Stimulated activated naive CD8-positive, alpha-beta T cell treated with anti-CD3 and anti-CD28 coated beads, Interleukin-15, Interleukin-2, amounts not matched to agents 100 U/mL and 50 U/mL, for 24 hours (primary cell): ENCODE data around the gene TNFRSF1A.
"Not testable (repeated sequence)": the region's sequence is repeated elsewhere in the genome, so short reads cannot be mapped to it uniquely, and the experiment has no call there.

Source experiments
- ATAC-seq: fragments of 150-1000 bp; cut with Tn5 transposase; one replicate; pipeline ENCODE4 v1.10.0; 2021
- DNase-seq: peaks from one replicate; pipeline ENCODE4 v3.0.0; 2021

TNFRSF1A gene

GRCh38 chr12:6302621-6303020, 39.3 kb downstream of the TNFRSF1A start:
- ATAC-seq, result no peak

GRCh38 chr12:6301721-6302120, 40.2 kb downstream of the TNFRSF1A start:
- DNase-seq, result no peak
- ATAC-seq, result no peak

More at GRCh38 chr12:6302621-6303020, 39.3 kb downstream of the TNFRSF1A start:
- DNase-seq, result no peak

GRCh38 chr12:6297170-6297569, 44.7 kb downstream of the TNFRSF1A start:
- no peak for DNase-seq
- no peak for ATAC-seq

- no peak for DNase-seq
- ATAC-seq, result no peak
Observed at GRCh38 chr12:6295094-6295811, 46.6 kb downstream of the TNFRSF1A start.

GRCh38 chr12:6294156-6295093, 47.5 kb downstream of the TNFRSF1A start:
- ATAC-seq (no peak), DNase-seq (no peak)

GRCh38 chr12:6292606-6293005, 49.3 kb downstream of the TNFRSF1A start:
- ATAC-seq, result no peak
- DNase-seq, result no peak

GRCh38 chr12:6289906-6290305, 52.0 kb downstream of the TNFRSF1A start:
- DNase-seq, ATAC-seq: not testable (repeated sequence)

GRCh38 chr12:6289081-6289480, 52.8 kb downstream of the TNFRSF1A start:
- not testable (repeated sequence) for ATAC-seq, DNase-seq

GRCh38 chr12:6288235-6288634, 53.6 kb downstream of the TNFRSF1A start:
- ATAC-seq (no peak), DNase-seq (no peak)

- DNase-seq (no peak), ATAC-seq (no peak)
Observed at GRCh38 chr12:6285532-6286306, 56.2 kb downstream of the TNFRSF1A start.

GRCh38 chr12:6285063-6285477, 56.8 kb downstream of the TNFRSF1A start:
- DNase-seq, result peak; percentile 68
- peak; percentile 75 for ATAC-seq

GRCh38 chr12:6284273-6284672, 57.6 kb downstream of the TNFRSF1A start:
- ATAC-seq (no peak), DNase-seq (no peak)

GRCh38 chr12:6282453-6282840, 59.4 kb downstream of the TNFRSF1A start:
- no peak for DNase-seq

GRCh38 chr12:6281081-6281809, 60.6 kb downstream of the TNFRSF1A start:
- ATAC-seq, result no peak
- DNase-seq, result no peak

More at GRCh38 chr12:6282453-6282840, 59.4 kb downstream of the TNFRSF1A start:
- no peak for ATAC-seq

GRCh38 chr12:6280672-6281071, 61.2 kb downstream of the TNFRSF1A start:
- no peak for DNase-seq
- ATAC-seq, result no peak

GRCh38 chr12:6280053-6280469, 61.8 kb downstream of the TNFRSF1A start:
- DNase-seq, result no peak
- no peak for ATAC-seq

- DNase-seq, result no peak
- no peak for ATAC-seq
Observed at GRCh38 chr12:6279631-6280030, 62.2 kb downstream of the TNFRSF1A start.

GRCh38 chr12:6279256-6279628, 62.6 kb downstream of the TNFRSF1A start:
- ATAC-seq (no peak), DNase-seq (no peak)
